Mesenchymal stem cell (in vitro differentiated cells and primary cell): ENCODE measurements around the gene BCKDHA.

ENCODE experiments used
- DNase-seq: peaks from one replicate; pipeline ENCODE4 v3.0.0-alpha.2; 2013
- H2AFZ ChIP-seq: one replicate; pipeline ENCODE4 v1.6.1; 2013; ENCODE audit warnings: low read depth, mild to moderate bottlenecking, control low read depth, inconsistent platforms, low read length, moderate library complexity
- H2AK5ac ChIP-seq: 2 replicates; pipeline ENCODE4 v1.6.1; 2013; ENCODE audit warnings: low read length, moderate library complexity, mild to moderate bottlenecking, inconsistent platforms; ENCODE audit not compliant: severe bottlenecking
- H2BK120ac ChIP-seq: one replicate; pipeline ENCODE4 v1.6.1; 2013; ENCODE audit warnings: low read depth, mild to moderate bottlenecking, inconsistent platforms, low read length, moderate library complexity
- H2BK12ac ChIP-seq, 2 experiments: one replicate each; pipeline ENCODE4 v1.6.1; 2013; ENCODE audit warnings: inconsistent platforms in 2 of 2, low read length in 2 of 2, mild to moderate bottlenecking in 2 of 2, moderate library complexity in 2 of 2, control low read depth in 1 of 2
- H2BK15ac ChIP-seq: one replicate; pipeline ENCODE4 v1.6.1; 2013; ENCODE audit warnings: mild to moderate bottlenecking, low read depth, inconsistent platforms; ENCODE audit not compliant: poor library complexity, severe bottlenecking
- H2BK5ac ChIP-seq: 2 replicates; pipeline ENCODE4 v1.6.1; 2013; ENCODE audit warnings: low read depth, mild to moderate bottlenecking, low read length, control low read depth, inconsistent platforms; ENCODE audit not compliant: poor library complexity, severe bottlenecking
- H3K14ac ChIP-seq, 2 experiments: one replicate each; pipeline ENCODE4 v1.6.1; 2013; ENCODE audit warnings: inconsistent platforms in 2 of 2, low read length in 2 of 2, control low read depth in 1 of 2, mild to moderate bottlenecking in 1 of 2, moderate library complexity in 1 of 2
- H3K18ac ChIP-seq, 2 experiments: one replicate each; pipeline ENCODE4 v1.6.1; 2013; ENCODE audit warnings: inconsistent platforms in 2 of 2, low read length in 2 of 2, control low read depth in 1 of 2, low read depth in 1 of 2, mild to moderate bottlenecking in 1 of 2
- H3K23ac ChIP-seq, 2 experiments: one replicate each; pipeline ENCODE4 v1.6.1; 2013; ENCODE audit warnings: inconsistent platforms in 2 of 2, low read length in 2 of 2, mild to moderate bottlenecking in 2 of 2, moderate library complexity in 2 of 2, control low read depth in 1 of 2
- H3K27ac ChIP-seq: 2 replicates; pipeline ENCODE4 v1.5.1; 2013; ENCODE audit warnings: mild to moderate bottlenecking, moderate library complexity, low read length, control low read depth, inconsistent platforms; ENCODE audit not compliant: poor library complexity, severe bottlenecking
- H3K27me3 ChIP-seq, 2 experiments: 2 replicates each; pipeline versions ENCODE4 v1.6.1 to v1.7.0; 2013; ENCODE audit warnings: low read length in 2 of 2, mild to moderate bottlenecking in 2 of 2, moderate library complexity in 2 of 2, control low read depth in 1 of 2, inconsistent platforms in 1 of 2; ENCODE audit not compliant: control insufficient read depth in 1 of 2, insufficient read depth in 1 of 2
- H3K36me3 ChIP-seq, 2 experiments: 2 replicates each; pipeline versions ENCODE4 v1.6.1 to v1.7.0; 2013; ENCODE audit warnings: low read length in 2 of 2, control low read depth in 1 of 2, inconsistent platforms in 1 of 2, low read depth in 1 of 2, mild to moderate bottlenecking in 1 of 2; ENCODE audit not compliant: insufficient read depth in 2 of 2, control insufficient read depth in 1 of 2
- H3K4ac ChIP-seq, 2 experiments: one replicate each; pipeline ENCODE4 v1.6.1; 2013; ENCODE audit warnings: inconsistent platforms in 2 of 2, low read length in 2 of 2, mild to moderate bottlenecking in 2 of 2, moderate library complexity in 2 of 2, control low read depth in 1 of 2, low read depth in 1 of 2
- H3K4me1 ChIP-seq: 2 replicates; pipeline ENCODE4 v1.6.1; 2013; ENCODE audit warnings: low read depth, low read length, control low read depth; ENCODE audit not compliant: control insufficient read depth, insufficient read depth
- H3K4me2 ChIP-seq: 2 replicates; pipeline ENCODE4 v1.6.1; 2013; ENCODE audit warnings: low read length, mild to moderate bottlenecking, inconsistent platforms; ENCODE audit not compliant: poor library complexity, severe bottlenecking
- H3K4me3 ChIP-seq, 2 experiments: 2 replicates each; pipeline versions ENCODE4 v1.5.1 to v1.7.0; 2013; ENCODE audit warnings: low read length in 2 of 2, mild to moderate bottlenecking in 2 of 2, control low read depth in 1 of 2, low read depth in 1 of 2; ENCODE audit not compliant: insufficient read depth in 1 of 2
- H3K79me1 ChIP-seq: replicated peaks from 2 replicates; pipeline ENCODE4 v1.6.1; 2013; ENCODE audit warnings: mild to moderate bottlenecking, control low read depth, low read length, inconsistent platforms; ENCODE audit not compliant: poor library complexity, severe bottlenecking
- H3K9ac ChIP-seq: 2 replicates; pipeline ENCODE4 v1.7.0; 2013; ENCODE audit warnings: mild to moderate bottlenecking, low read length, moderate library complexity
- H3K9me3 ChIP-seq: 2 replicates; pipeline ENCODE4 v1.7.0; 2013; ENCODE audit warnings: mild to moderate bottlenecking, low read length; ENCODE audit not compliant: control insufficient read depth
- H4K8ac ChIP-seq: one replicate; pipeline ENCODE4 v1.6.1; 2013; ENCODE audit warnings: inconsistent platforms, mild to moderate bottlenecking, low read length, moderate library complexity
- H4K91ac ChIP-seq: one replicate; pipeline ENCODE4 v1.6.1; 2013; ENCODE audit warnings: mild to moderate bottlenecking, low read length, inconsistent platforms
- WGBS: methylation state at CpG from one replicate; pipeline ENCODE4 v1.1.7; 2013; ENCODE audit warnings: mixed read lengths; 5-methylcytosine and 5-hydroxymethylcytosine counted together

Gene BCKDHA

DNA sequence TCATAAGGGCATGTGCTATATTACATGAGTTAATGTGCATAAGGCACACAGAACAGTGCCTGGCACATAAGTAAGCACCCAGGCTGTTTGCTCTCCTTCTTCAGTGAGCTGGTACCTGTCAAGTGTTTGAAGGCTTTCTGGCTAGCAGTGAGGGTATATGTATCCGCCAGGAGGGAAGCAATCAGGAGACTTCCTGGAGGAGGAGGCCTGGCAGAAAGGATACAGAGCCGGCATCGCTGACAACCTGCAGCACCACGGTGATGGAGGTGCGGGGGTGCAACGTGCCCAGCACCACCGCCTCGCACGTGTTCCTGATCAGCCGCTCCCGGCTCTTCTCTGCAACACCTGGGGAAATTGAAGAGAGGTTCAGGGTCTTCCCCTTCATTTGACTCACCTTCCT is 6.0 kb upstream of the BCKDHA start:
- 77% methylated on average over 4 of the region's 11 CpGs for WGBS
- no peak overlapping the region for H2AFZ ChIP-seq
- no peak overlapping the region for H4K91ac ChIP-seq
- peaks cover 43 to 46% of the 10 kb centered on the region in 2 experiments for H3K36me3 ChIP-seq
- H3K4me1 ChIP-seq: no peaks in the 10 kb centered on the region
- no peak overlapping the region for H3K18ac ChIP-seq
- no peak overlapping the region for H4K8ac ChIP-seq
- H3K14ac ChIP-seq: no peak overlapping the region
- no peaks in the 10 kb centered on the region for H3K9me3 ChIP-seq
- H3K4me3 ChIP-seq: no peak overlapping the region
- H3K4me2 ChIP-seq: no peak overlapping the region
- H3K9ac ChIP-seq: no peak overlapping the region
- no peaks in the 10 kb centered on the region for H3K27me3 ChIP-seq
- H2BK12ac ChIP-seq: no peak overlapping the region
- H2BK5ac ChIP-seq: no peak overlapping the region
- H2AK5ac ChIP-seq: no peak overlapping the region
- H3K79me1 ChIP-seq: peaks cover 10% of the 10 kb centered on the region
- no peak overlapping the region for H2BK120ac ChIP-seq
- no peak overlapping the region for H3K4ac ChIP-seq
- DNase-seq: no peak
- no peak overlapping the region for H3K23ac ChIP-seq
- no peak overlapping the region for H3K27ac ChIP-seq
- no peak overlapping the region for H2BK15ac ChIP-seq

DNA sequence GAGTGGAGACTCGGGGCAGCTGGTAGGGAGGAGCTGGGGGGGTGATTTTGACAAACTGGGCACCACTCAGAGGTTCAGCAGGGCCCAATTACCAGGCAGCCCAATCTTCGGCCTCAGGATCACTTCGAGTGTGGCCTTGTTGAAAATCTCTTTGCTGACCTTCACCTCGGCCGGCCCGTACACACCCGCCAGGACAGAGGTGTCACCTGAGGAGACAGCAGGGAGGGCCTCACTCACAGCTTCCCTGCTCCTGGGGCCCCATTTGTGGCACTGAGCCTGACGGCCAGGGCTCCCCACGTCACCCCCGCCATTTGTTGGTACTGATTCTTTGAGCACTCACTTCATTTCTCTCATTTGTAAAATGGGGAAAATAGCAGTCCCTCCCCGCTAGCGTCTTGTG is 4.8 kb upstream of the BCKDHA start:
- Histone ChIP-seq H3K9ac (no peak overlapping the region), H3K9me3 (no peaks in the 10 kb centered on the region), H3K79me1 (peaks cover 11% of the 10 kb centered on the region), H2AFZ (no peak overlapping the region), H3K4me3 (no peak overlapping the region), H4K8ac (no peak overlapping the region), H3K18ac (no peak overlapping the region), H3K4me2 (no peak overlapping the region), H3K27me3 (no peaks in the 10 kb centered on the region), H2BK15ac (no peak overlapping the region), H3K23ac (no peak overlapping the region), H2BK5ac (no peak overlapping the region), H3K4ac (no peak overlapping the region), H3K14ac (no peak overlapping the region), H3K36me3 (peaks cover 36 to 41% of the 10 kb centered on the region in 2 experiments), H2AK5ac (no peak overlapping the region), H2BK120ac (no peak overlapping the region), H2BK12ac (no peak overlapping the region), H4K91ac (no peak overlapping the region), H3K27ac (no peak overlapping the region), H3K4me1 (peaks cover 2% of the 10 kb centered on the region)
- WGBS: 95% methylated on average over 12 of the region's 12 CpGs
- no peak for DNase-seq

DNA sequence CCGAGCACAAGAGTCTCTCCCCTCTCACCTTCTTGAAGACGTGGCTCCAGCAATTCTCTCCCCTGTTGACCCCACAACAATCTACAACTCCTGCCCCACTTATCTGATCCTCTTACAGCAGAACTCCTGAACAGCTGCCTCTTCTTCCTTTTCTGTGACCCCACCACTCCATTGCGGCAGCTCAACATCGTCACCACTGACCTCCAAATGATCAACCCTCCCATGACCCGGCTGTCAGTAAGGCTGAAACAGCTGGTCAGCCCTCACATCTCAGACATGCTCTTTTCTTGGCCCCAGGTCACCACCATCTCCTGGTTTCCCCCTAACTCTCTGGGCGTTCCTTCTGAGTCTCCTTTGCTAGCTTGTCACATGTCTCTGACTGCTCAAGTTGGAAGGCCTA is 2.3 kb upstream of the BCKDHA start:
- Histone ChIP-seq H3K9ac (no peak overlapping the region), H3K79me1 (peaks cover 26% of the 10 kb centered on the region), H3K27ac (no peak overlapping the region), H2BK5ac (no peak overlapping the region), H3K23ac (no peak overlapping the region), H2BK15ac (no peak overlapping the region), H2AK5ac (no peak overlapping the region), H3K36me3 (peaks cover 17 to 26% of the 10 kb centered on the region in 2 experiments), H4K8ac (no peak overlapping the region), H3K14ac (no peak overlapping the region), H3K4me1 (peaks cover 5% of the 10 kb centered on the region), H3K27me3 (no peaks in the 10 kb centered on the region), H2BK120ac (no peak overlapping the region), H3K18ac (no peak overlapping the region), H2BK12ac (no peak overlapping the region), H3K4me3 (no peak overlapping the region), H2AFZ (no peak overlapping the region), H3K4ac (no peak overlapping the region), H3K4me2 (no peak overlapping the region), H3K9me3 (no peaks in the 10 kb centered on the region), H4K91ac (no peak overlapping the region)
- DNase-seq: no peak
- 75% methylated on average over 6 of the region's 6 CpGs for WGBS

DNA sequence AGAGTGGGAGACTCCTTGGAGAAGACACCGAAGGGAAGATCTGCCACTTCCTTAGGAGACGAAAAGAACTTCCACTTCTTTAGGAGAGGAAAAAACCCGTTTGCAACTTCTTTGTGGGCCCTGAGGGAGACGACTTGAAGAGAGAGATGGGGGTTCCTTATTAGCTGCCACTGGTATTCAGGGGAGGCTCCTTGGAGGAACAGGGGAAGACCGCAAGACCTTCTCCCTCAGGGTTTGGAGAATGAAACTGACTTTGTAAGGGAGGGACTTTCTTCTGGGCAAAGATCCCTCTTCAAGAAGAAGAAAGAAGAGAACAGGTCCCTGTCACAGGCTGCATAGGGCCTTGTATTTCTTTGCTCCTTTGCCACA is 416 bp downstream of the BCKDHA start:
- H2AFZ ChIP-seq: peak overlapping the region; percentile 79
- H4K8ac ChIP-seq: peak overlapping the region; percentile 21
- H3K27ac ChIP-seq: no peak overlapping the region
- H3K4me1 ChIP-seq: peaks cover 5% of the 10 kb centered on the region
- no peak overlapping the region for H2BK120ac ChIP-seq
- no peak overlapping the region for H2BK15ac ChIP-seq
- peaks cover 3% of the 10 kb centered on the region in 2 experiments for H3K36me3 ChIP-seq
- no peaks in the 10 kb centered on the region for H3K27me3 ChIP-seq
- H3K9me3 ChIP-seq: no peaks in the 10 kb centered on the region
- no peak overlapping the region for H3K14ac ChIP-seq
- DNase-seq: no peak
- H2BK5ac ChIP-seq: peak overlapping the region; percentile 79
- WGBS: 0% methylated on average over 5 of the region's 5 CpGs
- peak overlapping the region; percentile 93 for H3K4me2 ChIP-seq
- H3K4me3 ChIP-seq: peak overlapping the region; percentile 93 to 98
- peak overlapping the region in 1 of 2 experiments; percentile 69 for H3K18ac ChIP-seq
- H4K91ac ChIP-seq: no peak overlapping the region
- no peak overlapping the region for H3K23ac ChIP-seq
- peaks cover 28% of the 10 kb centered on the region for H3K79me1 ChIP-seq
- peak overlapping the region; percentile 98 for H3K9ac ChIP-seq
- H2BK12ac ChIP-seq: no peak overlapping the region
- H3K4ac ChIP-seq: peak overlapping the region; percentile 70 to 79
- no peak overlapping the region for H2AK5ac ChIP-seq
